HUDEP-2 (cell line): Measurements from ENCODE around the gene TM9SF2.

Source experiments
- DNase-seq, 76 experiments: peaks; one replicate each; lab custom pipeline; 2025; ENCODE audit not compliant: unreplicated experiment in 76 of 76; lab: John Stamatoyannopoulos, UW

TM9SF2 gene

GRCh38 chr13:99495466-99496183 lies 5.6 kb upstream of the TM9SF2 start:
- no peak for DNase-seq

DNA sequence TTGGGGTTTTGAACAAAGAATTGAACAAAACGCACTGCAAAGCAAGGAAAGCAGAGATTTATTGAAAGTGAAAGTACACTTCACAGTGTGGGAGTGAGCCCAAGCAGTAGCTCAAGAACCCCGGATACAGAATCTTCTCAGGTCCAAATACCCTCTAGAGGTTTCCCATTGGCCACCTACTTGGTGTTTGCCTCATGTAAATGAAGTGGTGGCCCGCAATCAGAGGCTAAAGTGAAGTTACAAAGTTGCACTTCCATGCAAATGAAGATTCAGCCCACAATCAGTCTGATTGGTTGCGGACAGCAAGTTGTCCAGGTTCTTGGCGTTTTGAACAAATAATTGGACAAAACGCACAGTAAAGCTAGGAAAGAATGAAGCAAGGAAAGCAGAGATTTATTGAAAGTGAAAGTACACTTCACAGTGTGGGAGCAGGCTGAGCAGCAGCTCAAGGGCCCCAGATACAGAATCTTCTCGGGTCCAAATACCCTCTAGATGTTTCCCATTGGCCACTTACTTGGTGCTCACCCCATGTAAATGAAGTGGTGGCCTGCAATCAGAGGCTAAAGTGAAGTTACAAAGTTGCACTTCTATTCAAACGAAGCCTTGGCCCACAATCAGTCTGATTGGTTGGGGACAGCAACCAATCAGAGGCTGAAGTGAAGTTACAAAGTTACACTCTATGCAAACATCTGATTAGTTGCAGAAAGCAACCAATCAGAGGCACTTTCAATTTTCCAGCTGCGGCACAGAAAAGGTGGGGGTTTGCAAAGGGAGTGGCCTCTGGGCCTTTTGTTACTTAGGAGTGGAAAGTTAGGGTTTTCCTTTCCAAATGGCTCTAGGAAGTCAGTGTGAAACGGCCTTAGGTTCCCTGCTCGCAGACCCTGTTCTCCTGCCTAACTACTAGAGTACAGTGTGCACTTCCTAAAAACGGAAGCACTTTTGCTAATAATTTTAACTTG lies 4.8 kb upstream of the TM9SF2 start:
- peak in 69 of 76 experiments; percentile 2 to 85 (median 38) for DNase-seq

GRCh38 chr13:99498171-99499161 lies 2.8 kb upstream of the TM9SF2 start:
- peak; percentile 5 to 92 (median 82) for DNase-seq

- peak in 1 of 76 experiments; percentile 42 for DNase-seq
These were observed 461 bp upstream of the TM9SF2 start for GRCh38 chr13:99500839-99501183.

DNA sequence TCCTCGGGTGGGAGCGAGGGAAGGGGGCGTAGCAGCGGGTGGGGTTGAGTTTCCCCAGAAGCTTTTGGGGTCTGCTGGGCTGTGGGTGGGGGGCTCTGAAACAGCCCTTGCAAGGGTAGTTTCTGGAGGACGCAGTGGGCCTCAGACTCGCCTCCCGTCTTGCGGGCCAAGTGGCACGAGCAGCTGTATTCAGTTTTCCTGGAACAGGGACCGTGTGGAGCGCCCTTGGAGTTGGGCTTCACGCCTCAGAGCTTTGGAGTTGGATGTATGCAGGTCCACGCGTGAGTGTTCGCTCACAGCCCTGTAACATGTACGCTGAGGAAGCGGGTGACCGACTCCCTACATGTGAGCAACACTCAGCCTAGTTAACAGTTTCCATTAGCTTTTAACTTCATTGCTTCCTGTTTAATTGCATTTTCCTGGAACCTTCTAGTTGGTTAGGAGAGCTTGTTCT lies 603 bp downstream of the TM9SF2 start:
- peak in 4 of 76 experiments; percentile 2 to 34 (median 9) for DNase-seq

- peak in 2 of 76 experiments; percentile 11 to 14 for DNase-seq
These were observed 4.6 kb downstream of the TM9SF2 start for GRCh38 chr13:99505814-99506269.

DNA sequence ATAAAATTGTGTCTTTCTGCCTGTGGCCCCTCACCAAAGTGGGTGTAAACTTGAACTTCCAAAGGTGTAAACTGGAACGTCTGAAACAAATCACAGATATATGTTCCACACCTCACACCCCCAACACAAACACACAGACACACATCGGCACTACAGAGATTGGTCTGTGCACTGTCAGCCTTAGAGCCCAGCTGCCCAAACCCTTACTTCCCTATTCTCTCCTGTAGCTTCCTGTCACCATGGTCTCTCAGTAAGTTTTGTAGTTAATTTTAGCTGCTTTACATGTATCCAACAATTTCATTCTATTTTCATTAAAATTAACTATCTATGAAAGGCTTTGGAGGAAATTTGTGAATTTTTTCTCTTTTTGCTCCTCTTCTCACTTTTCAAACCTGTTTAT lies 5.4 kb downstream of the TM9SF2 start:
- DNase-seq, result peak in 1 of 76 experiments; percentile 4

GRCh38 chr13:99507054-99507453 lies 5.8 kb downstream of the TM9SF2 start:
- no peak for DNase-seq

GRCh38 chr13:99507551-99507950 lies 6.3 kb downstream of the TM9SF2 start:
- DNase-seq, result no peak

DNA sequence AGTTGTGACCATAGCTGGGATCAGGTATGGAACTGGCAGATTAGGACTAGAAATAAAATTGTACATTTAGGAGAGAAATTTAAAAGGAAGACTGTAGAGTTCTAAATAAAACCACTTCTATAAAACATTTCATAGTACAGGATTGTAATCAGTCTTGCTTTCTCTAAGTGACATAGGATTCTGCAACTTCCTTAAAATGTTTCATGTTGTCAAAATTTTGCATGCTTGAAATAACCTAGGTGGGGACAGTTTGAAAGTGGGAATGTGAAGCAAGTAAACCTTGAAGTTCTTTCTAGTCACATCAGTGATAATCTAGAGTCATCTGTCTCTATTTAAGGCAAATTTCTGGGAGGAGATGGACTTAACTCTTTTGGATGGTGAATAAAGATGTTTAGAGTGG lies 6.7 kb downstream of the TM9SF2 start:
- DNase-seq, result no peak

- no peak for DNase-seq
These were observed 8.2 kb downstream of the TM9SF2 start for GRCh38 chr13:99509479-99509878.

GRCh38 chr13:99514801-99515200 lies 13.5 kb downstream of the TM9SF2 start:
- DNase-seq, result no peak

DNA sequence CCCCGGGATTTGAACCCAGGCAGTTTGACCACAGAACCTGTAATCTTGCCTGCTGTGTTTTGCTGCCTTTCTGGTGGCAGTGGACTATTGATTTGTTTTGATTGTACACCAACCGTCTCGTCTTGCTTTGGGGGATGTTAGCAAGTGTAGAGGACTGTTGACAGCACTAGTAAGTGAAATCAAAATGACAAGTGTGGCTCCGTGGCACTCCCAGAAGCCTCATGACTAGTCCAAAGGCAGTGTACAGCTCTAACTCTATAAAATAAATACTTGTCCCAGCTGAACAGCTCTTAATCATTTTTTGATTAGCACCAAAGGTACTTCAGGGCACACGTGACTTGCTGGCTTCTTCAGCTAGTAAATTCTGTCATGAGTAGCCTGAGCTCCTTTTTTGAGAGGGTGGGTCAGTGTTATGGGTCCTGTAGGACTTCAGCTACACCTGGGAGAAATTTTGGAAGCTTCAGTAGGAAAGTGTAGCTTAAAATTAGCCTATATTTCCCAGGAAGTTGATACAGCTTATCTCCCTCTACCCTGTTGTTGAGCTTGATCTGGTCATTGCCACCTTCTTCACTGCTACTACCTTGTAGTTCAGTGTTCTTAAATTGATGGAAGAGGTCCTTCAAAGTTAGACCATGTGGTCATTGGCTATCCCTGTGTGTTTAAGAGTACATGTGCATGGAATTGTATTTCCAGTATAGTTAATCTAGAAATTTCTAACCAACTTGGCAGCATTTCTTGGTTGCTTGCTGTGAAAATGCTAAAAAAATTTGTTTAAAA lies 15.1 kb downstream of the TM9SF2 start:
- no peak for DNase-seq

GRCh38 chr13:99517577-99517976 lies 16.3 kb downstream of the TM9SF2 start:
- no peak for DNase-seq

DNA sequence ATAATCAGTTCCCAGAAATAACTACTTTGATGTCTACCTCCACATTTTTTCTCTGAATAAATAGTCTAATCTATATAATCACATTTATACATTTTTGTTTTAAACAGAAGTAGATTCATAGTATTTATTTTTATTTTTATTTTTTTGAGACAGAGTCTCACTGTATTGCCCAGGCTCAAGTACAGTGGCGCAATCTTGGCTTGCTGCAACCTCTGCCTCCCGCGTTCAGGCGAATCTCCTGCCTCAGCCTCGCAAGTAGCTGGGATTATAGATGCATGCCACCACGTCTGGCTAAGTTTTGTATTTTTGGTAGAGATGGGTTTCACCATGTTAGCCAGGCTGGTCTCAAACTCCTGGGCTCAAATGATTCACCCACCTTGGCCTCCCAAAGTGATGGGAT lies 16.7 kb downstream of the TM9SF2 start:
- DNase-seq, result no peak

GRCh38 chr13:99522298-99522697 lies 21.0 kb downstream of the TM9SF2 start:
- DNase-seq, result no peak

DNA sequence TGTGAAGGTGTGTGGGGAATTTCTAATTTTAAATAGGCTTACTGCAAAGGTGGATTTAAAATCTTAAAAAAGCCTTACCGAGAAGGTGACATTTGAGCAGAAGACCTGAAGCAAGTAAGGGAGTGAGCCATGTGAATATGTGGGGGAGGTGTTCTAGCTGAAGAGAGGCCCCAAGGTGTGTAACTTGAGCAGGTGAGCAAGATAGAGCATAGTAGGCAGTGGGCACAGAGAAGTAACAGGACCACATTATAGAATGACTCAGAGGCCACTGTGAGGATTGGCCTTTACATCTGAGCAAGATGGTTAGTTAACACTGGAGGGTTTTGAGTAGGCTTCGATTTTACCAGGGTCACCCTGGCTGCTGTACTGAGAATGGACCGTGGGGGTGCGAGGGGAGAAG lies 22.6 kb downstream of the TM9SF2 start:
- DNase-seq, result no peak

- DNase-seq, result no peak
These were observed 24.7 kb downstream of the TM9SF2 start for GRCh38 chr13:99525967-99526366.

DNA sequence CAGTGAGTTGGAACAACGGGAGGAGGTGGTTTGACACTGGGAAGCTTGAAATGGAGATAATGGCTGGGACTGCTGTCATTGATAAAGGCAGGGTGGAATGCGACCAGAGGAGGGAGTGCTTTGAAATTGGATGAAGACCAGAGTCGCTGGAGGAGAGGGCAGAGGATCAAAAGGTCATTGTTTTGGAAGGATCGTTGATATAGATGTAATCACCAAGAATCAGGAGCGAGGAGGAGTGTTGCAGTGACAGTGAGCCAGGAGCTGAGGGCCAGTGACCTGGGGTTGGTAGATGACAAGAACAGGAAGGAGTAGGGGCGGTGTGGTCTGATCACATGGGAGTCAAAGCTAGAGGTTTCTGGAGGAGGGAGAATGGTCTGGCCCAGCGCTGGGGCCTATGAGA lies 25.3 kb downstream of the TM9SF2 start:
- peak in 40 of 76 experiments; percentile 2 to 69 (median 25) for DNase-seq

DNA sequence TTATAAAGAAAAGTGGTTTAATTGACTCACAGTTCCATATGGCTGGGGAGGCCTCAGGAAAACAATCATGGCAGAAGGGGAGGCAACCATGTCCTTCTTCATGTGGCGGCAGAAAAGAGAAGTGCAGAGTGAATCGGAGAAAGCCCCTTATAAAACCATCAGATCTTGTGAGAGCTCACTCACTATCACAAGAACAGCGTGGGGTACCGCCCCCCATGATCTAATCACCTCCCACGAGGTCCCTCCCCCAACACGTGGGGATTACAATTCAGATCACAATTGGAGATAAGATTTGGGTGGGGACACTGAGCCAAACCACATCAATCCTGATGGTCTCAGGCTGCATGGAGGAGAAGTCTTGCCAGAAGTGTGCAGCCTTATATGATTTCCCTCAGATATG lies 26.0 kb downstream of the TM9SF2 start:
- peak in 4 of 76 experiments; percentile 1 to 11 (median 4) for DNase-seq
